Measurements from ENCODE around the gene ATP6V1F. TPM values are rescaled to one million over a fixed set of nuclear protein-coding genes. Genes with fewer than 3 reads are reported as not detected.

The ATP6V1F gene
- total RNA-seq, 2 experiments from 2014 or later: 108 to 155 TPM

DNA sequence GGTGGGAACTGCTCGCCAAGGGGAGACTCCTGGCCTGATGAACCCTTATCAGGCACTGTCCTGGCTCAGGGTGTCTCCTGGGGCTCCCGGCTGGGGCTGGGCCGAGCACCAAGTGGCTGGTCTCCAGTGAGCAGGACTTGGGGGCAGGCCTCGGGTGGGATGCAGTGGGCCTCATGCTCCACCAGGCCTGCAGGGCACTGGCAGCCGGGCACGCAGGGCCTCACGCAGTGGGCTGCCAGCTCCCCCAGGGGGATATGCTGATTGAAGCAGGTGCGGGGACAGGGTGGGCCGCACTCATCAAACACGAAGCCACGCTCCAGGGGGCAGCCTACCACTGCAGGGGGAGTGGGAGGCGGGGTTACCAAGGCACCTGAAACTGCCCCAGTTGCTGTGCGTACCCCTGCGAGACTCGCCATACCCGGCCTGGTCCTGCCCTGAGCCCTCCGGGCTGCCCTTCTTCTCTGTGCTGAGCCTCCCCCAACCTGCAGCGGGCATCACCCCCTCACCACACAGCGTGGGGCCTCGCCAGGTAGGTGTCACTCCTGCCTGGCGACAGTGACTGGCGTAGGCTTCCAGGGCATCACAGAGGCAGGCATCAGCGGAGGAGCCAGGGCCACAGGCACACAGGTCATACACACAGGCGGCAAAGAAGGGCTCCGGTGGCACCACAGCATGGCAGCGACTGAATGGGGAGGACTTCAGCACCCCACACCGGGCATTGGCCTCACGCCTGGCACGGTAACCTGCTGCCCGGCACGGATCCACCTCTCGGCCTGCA lies 14.5 kb downstream of the ATP6V1F start:
- no peak overlapping the region for H2AFZ ChIP-seq (ENCODE audit: low read length)
- H3K27ac ChIP-seq (ENCODE audit: low read depth, low read length, poor library complexity, severe bottlenecking): no peak overlapping the region
- H3K9me2 ChIP-seq (ENCODE audit: insufficient read depth, low read length): no peaks in the 10 kb centered on the region
- no peaks in the 10 kb centered on the region for H3K4me1 ChIP-seq (ENCODE audit: insufficient read depth, low read length, poor library complexity, severe bottlenecking)
- TF ChIP-seq EZH2phosphoT487 (IDR thresholded peaks at IDR 0.05; ENCODE audit: borderline replicate concordance, low read depth, low read length): no peak
- TF ChIP-seq, protein P1, sequence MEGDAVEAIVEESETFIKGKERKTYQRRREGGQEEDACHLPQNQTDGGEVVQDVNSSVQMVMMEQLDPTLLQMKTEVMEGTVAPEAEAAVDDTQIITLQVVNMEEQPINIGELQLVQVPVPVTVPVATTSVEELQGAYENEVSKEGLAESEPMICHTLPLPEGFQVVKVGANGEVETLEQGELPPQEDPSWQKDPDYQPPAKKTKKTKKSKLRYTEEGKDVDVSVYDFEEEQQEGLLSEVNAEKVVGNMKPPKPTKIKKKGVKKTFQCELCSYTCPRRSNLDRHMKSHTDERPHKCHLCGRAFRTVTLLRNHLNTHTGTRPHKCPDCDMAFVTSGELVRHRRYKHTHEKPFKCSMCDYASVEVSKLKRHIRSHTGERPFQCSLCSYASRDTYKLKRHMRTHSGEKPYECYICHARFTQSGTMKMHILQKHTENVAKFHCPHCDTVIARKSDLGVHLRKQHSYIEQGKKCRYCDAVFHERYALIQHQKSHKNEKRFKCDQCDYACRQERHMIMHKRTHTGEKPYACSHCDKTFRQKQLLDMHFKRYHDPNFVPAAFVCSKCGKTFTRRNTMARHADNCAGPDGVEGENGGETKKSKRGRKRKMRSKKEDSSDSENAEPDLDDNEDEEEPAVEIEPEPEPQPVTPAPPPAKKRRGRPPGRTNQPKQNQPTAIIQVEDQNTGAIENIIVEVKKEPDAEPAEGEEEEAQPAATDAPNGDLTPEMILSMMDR (conservative IDR thresholded peaks at IDR 0.05; ENCODE audit: low read length): no peak
- no peaks in the 10 kb centered on the region for H3K9me3 ChIP-seq (ENCODE audit: low read length)
- DNase-seq (ENCODE audit: low spot score): no peak
- H3K4me2 ChIP-seq (ENCODE audit: low read length): no peak overlapping the region
- H3K36me3 ChIP-seq (ENCODE audit: insufficient read depth, low read length): no peaks in the 10 kb centered on the region
- no peaks in the 10 kb centered on the region for H4K20me1 ChIP-seq (ENCODE audit: insufficient read depth, low read length)
- no peaks in the 10 kb centered on the region for H3K79me2 ChIP-seq (ENCODE audit: insufficient read depth, low read depth, low read length)
- H3K4me3 ChIP-seq (ENCODE audit: low read depth, low read length, poor library complexity, severe bottlenecking): no peak overlapping the region
- ChIA-PET POLR2A (interaction anchor here (0.6 kb wide), 1 partner anchor 13 kb away, joined by 4 read pairs; no protein-coding TSS in a partner anchor), CTCF (ENCODE audit: unreplicated experiment) (no interaction called here)
- BruUV-seq (replicated peaks): no TSS peak
- intact Hi-C loops (cut with micrococcal nuclease; ENCODE audit: unreplicated experiment): no loop called here

DNA sequence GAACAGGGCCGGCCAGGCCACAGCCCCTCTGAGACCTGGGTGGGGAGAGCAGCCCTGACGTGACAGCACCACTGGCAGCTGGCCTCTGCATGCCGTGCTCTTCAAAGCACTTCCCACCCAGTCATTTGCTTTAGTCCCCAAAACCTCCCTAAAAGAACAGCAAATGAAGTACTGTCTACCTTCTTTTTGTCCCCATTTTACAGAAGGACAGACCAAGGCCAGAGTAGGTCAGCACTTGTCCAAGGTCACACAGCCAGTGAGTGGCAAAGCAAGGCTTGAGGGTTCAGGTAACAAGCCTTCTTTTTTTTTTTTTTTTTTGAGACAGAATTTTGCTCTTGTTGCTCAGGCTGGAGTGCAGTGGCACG lies 15.1 kb downstream of the ATP6V1F start:
- intact Hi-C loops (cut with micrococcal nuclease; ENCODE audit: unreplicated experiment): no loop called here
- H3K36me3 ChIP-seq (ENCODE audit: insufficient read depth, low read length): no peaks in the 10 kb centered on the region
- no peaks in the 10 kb centered on the region for H3K4me1 ChIP-seq (ENCODE audit: insufficient read depth, low read length, poor library complexity, severe bottlenecking)
- no peaks in the 10 kb centered on the region for H4K20me1 ChIP-seq (ENCODE audit: insufficient read depth, low read length)
- H3K79me2 ChIP-seq (ENCODE audit: insufficient read depth, low read depth, low read length): no peaks in the 10 kb centered on the region
- H3K9me3 ChIP-seq (ENCODE audit: low read length): no peaks in the 10 kb centered on the region
- BruUV-seq (replicated peaks): no TSS peak
- H3K9me2 ChIP-seq (ENCODE audit: insufficient read depth, low read length): no peaks in the 10 kb centered on the region
- TF ChIP-seq, protein P1 (conservative IDR thresholded peaks at IDR 0.05; ENCODE audit: low read length): no peak
- no peak for TF ChIP-seq EZH2phosphoT487 (IDR thresholded peaks at IDR 0.05; ENCODE audit: borderline replicate concordance, low read depth, low read length)
- no peak overlapping the region for H2AFZ ChIP-seq (ENCODE audit: low read length)
- H3K27ac ChIP-seq (ENCODE audit: low read depth, low read length, poor library complexity, severe bottlenecking): no peak overlapping the region
- no peak overlapping the region for H3K4me2 ChIP-seq (ENCODE audit: low read length)
- H3K4me3 ChIP-seq (ENCODE audit: low read depth, low read length, poor library complexity, severe bottlenecking): no peak overlapping the region
- no peak for DNase-seq (ENCODE audit: low spot score)
- POLR2A ChIA-PET: interaction anchor here (0.6 to 0.7 kb wide), 2 partner anchors 13 to 206 kb away, joined by 4 to 7 read pairs; no protein-coding TSS in a partner anchor
- CTCF ChIA-PET (ENCODE audit: unreplicated experiment): no interaction called here

All from OCI-LY7 (cell line).